ENCODE measurements around the gene FOXL3. TPM values are rescaled to one million over a fixed set of nuclear protein-coding genes. Genes with fewer than 3 reads are reported as not detected.

FOXL3 gene
- total and polyA plus RNA-seq, 4 donors = not detected

- 95% methylated on average over 41 of the region's 41 CpGs for WGBS, 2 donors
- no peak for TF ChIP-seq CTCF (IDR thresholded peaks at IDR 0.05; ENCODE audit: control extremely low read depth, extremely low read depth)
- DNase-seq = no peak
- H3K9me3 ChIP-seq (ENCODE audit: control insufficient read depth in 4 of 4, insufficient read depth in 3 of 4, low read length in 3 of 4) = peaks cover 0 to 4% (median 0%) of the 10 kb centered on the region in 4 donors
- H3K4me1 ChIP-seq (ENCODE audit: control insufficient read depth in 5 of 5, insufficient read depth in 5 of 5, low read length in 5 of 5) = no peaks in the 10 kb centered on the region
- no peak for ATAC-seq (ENCODE audit: insufficient read depth, low FRiP score)
- no peak overlapping the region for H3K27ac ChIP-seq (ENCODE audit: low read depth in 1 of 2, low read length in 1 of 2)
- no peak overlapping the region for H3K9ac ChIP-seq (ENCODE audit: insufficient read depth in 1 of 2, low read length in 2 of 2)
- H3K4me3 ChIP-seq = no peak overlapping the region
- peaks cover 4 to 57% (median 19%) of the 10 kb centered on the region in 4 donors for H3K36me3 ChIP-seq (ENCODE audit: control insufficient read depth in 4 of 4, insufficient read depth in 4 of 4, low read length in 4 of 4)
- no peaks in the 10 kb centered on the region for H3K27me3 ChIP-seq (ENCODE audit: control insufficient read depth in 3 of 3, insufficient read depth in 3 of 3, low read length in 2 of 3)
Observed at GRCh38 chr7:253581-254336, 36.2 kb upstream of the FOXL3 start.

GRCh38 chr7:254337-255037, 35.5 kb upstream of the FOXL3 start:
- WGBS, 2 donors = 96 to 97% methylated on average over 31 of the region's 31 CpGs
- H3K9ac ChIP-seq (ENCODE audit: insufficient read depth in 1 of 2, low read length in 2 of 2) = no peak overlapping the region
- ATAC-seq (ENCODE audit: insufficient read depth, low FRiP score) (no peak), DNase-seq (no peak)
- H3K27me3 ChIP-seq (ENCODE audit: control insufficient read depth in 3 of 3, insufficient read depth in 3 of 3, low read length in 2 of 3) = no peaks in the 10 kb centered on the region
- TF ChIP-seq CTCF (IDR thresholded peaks at IDR 0.05; ENCODE audit: control extremely low read depth, extremely low read depth) = no peak
- H3K36me3 ChIP-seq (ENCODE audit: control insufficient read depth in 4 of 4, insufficient read depth in 4 of 4, low read length in 4 of 4) = peaks cover 0 to 57% (median 19%) of the 10 kb centered on the region in 4 donors
- no peak overlapping the region for H3K4me3 ChIP-seq
- H3K4me1 ChIP-seq (ENCODE audit: control insufficient read depth in 5 of 5, insufficient read depth in 5 of 5, low read length in 5 of 5) = no peaks in the 10 kb centered on the region
- peaks cover 0 to 4% (median 0%) of the 10 kb centered on the region in 4 donors for H3K9me3 ChIP-seq (ENCODE audit: control insufficient read depth in 4 of 4, insufficient read depth in 3 of 4, low read length in 3 of 4)
- no peak overlapping the region for H3K27ac ChIP-seq (ENCODE audit: low read depth in 1 of 2, low read length in 1 of 2)

- Histone ChIP-seq H3K4me1 (ENCODE audit: control insufficient read depth in 5 of 5, insufficient read depth in 5 of 5, low read length in 5 of 5) (no peaks in the 10 kb centered on the region), H3K4me3 (no peak overlapping the region), H3K27ac (ENCODE audit: low read depth in 1 of 2, low read length in 1 of 2) (no peak overlapping the region), H3K36me3 (ENCODE audit: control insufficient read depth in 4 of 4, insufficient read depth in 4 of 4, low read length in 4 of 4) (peaks cover 0 to 62% (median 19%) of the 10 kb centered on the region in 4 donors), H3K9me3 (ENCODE audit: control insufficient read depth in 4 of 4, insufficient read depth in 3 of 4, low read length in 3 of 4) (peaks cover 0 to 4% (median 0%) of the 10 kb centered on the region in 4 donors), H3K9ac (ENCODE audit: insufficient read depth in 1 of 2, low read length in 2 of 2) (no peak overlapping the region), H3K27me3 (ENCODE audit: control insufficient read depth in 3 of 3, insufficient read depth in 3 of 3, low read length in 2 of 3) (no peaks in the 10 kb centered on the region)
- ATAC-seq (ENCODE audit: insufficient read depth, low FRiP score) = no peak
- no peak for DNase-seq
- WGBS, 2 donors = 96 to 97% methylated on average over 19 of the region's 19 CpGs
- TF ChIP-seq CTCF (IDR thresholded peaks at IDR 0.05; ENCODE audit: control extremely low read depth, extremely low read depth) = no peak
Observed at GRCh38 chr7:255038-255435, 34.9 kb upstream of the FOXL3 start.
